Gastroesophageal sphincter (tissue), 3 donors: ENCODE data around the gene MTERF4.

Experiments used
- EP300 ChIP-seq: sonication (generic); formaldehyde crosslinking; IDR thresholded peaks from one replicate; pipeline ENCODE4 v1.6.1; 2017; ENCODE audit warnings: antibody characterized with exemption, mild to moderate bottlenecking
- TF ChIP-seq, protein P1 (sequence below), 4 experiments: fragments of 200-600 bp in 2 of 4; fragments of 450-650 bp in 2 of 4; sonication (generic) in 1 of 4; IDR thresholded peaks; one replicate each; pipeline ENCODE4 v1.5.1; 2017 to 2019; ENCODE audit warnings: antibody characterized with exemption in 4 of 4, mild to moderate bottlenecking in 2 of 4, moderate library complexity in 2 of 4

DNA sequence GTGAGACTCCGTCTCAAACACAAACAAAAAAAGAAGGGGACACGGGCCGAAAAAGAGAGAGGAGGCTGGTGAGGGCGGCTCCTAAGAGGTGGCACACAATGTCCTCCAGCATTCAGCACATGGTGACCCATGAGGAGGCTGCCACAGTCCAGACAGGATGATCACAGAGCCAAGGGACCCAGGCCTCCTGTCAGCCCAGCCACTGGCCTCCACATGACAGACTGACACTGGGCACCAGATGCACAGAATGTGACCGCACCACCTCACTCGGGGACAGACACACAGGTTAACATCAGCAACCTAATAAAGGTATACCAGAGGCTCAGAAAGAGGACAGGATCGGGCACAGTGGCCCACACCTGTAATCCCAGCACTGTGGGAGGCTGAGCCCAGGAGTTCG is 26.2 kb upstream of the MTERF4 start:
- TF ChIP-seq, protein P1, sequence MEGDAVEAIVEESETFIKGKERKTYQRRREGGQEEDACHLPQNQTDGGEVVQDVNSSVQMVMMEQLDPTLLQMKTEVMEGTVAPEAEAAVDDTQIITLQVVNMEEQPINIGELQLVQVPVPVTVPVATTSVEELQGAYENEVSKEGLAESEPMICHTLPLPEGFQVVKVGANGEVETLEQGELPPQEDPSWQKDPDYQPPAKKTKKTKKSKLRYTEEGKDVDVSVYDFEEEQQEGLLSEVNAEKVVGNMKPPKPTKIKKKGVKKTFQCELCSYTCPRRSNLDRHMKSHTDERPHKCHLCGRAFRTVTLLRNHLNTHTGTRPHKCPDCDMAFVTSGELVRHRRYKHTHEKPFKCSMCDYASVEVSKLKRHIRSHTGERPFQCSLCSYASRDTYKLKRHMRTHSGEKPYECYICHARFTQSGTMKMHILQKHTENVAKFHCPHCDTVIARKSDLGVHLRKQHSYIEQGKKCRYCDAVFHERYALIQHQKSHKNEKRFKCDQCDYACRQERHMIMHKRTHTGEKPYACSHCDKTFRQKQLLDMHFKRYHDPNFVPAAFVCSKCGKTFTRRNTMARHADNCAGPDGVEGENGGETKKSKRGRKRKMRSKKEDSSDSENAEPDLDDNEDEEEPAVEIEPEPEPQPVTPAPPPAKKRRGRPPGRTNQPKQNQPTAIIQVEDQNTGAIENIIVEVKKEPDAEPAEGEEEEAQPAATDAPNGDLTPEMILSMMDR (IDR thresholded peaks at IDR 0.05), result no peak
- TF ChIP-seq EP300, result no peak
